Muscle of arm (tissue), 12 donors: ENCODE data around the gene NPBWR2. TPM values are rescaled to one million over a fixed set of nuclear protein-coding genes. Genes with fewer than 3 reads are reported as not detected.

Source experiments
- DNase-seq: peaks from one replicate; pipeline ENCODE4 v3.0.0-alpha.2; 2013
- polyA plus RNA-seq, 12 donors: library from polyadenylated mRNA; unstranded; fragments of 120-200 nt; gene quantifications; one replicate each; pipeline ENCODE4 v1.2.1, GENCODE V29; 2013; ENCODE audit not compliant: insufficient read length in 12 of 12

The NPBWR2 gene
- polyA plus RNA-seq, 12 donors: not detected

DNA sequence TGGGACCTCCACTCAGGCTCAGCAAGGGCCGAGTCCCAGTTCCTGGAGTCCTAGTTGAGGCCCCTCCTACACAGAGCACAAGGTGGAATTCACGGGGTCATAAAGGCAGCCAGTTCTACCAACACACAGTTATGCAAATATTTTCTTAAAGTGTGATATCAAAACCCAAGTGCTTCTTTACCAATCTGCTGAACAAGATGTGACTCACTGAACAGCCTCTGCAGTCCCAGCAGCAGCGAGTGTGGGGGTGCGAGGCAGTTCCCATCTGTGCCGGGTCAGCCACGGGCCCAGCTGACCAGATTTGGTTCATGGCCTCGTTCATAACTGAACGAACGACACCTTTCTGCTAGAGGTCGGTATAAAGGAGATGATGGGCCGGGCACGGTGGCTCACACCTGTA lies 48.8 kb downstream of the NPBWR2 start:
- no peak for DNase-seq

DNA sequence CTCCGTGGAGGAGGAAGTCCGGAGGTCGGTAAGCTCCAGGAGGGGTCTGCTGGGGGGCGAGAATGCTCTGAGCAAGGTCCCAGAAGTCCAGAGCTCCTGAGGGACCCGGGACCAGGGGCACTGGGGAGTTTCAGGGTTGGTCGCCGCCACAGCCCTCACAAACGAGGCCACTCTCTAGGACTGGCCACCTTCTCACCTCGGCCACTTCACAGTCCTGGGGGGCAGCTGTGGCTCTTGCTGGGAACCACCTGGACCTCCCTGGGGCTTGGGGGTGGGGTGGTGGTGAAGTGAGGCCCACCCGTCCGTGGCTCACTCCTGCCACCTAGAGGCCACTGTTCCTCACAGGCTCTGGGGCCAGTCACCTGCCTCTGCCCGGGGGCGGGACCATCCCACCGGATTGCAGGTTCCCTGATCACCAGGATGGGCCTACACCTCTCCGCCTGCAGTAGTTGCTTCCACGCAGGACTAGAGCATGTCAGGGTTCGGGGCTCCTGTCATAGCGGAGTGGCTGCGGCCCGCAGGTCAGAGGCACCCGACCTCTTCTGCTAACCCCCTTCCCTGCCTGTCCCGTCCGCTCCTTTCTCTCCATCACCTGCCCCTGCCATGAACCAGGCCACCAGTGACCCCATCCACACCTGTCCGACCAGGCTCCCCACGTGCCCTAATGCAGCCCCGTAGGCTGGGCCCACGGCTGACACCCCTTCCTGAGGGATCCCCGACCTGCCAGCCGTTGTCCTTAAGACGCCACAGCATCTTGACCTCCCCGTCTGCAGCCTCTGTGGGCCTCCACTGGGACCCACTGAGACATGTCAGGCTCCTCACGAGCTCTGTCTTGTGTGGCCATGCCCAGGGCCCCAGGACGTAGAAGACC lies 49.5 kb downstream of the NPBWR2 start:
- peak; percentile 56 for DNase-seq

DNA sequence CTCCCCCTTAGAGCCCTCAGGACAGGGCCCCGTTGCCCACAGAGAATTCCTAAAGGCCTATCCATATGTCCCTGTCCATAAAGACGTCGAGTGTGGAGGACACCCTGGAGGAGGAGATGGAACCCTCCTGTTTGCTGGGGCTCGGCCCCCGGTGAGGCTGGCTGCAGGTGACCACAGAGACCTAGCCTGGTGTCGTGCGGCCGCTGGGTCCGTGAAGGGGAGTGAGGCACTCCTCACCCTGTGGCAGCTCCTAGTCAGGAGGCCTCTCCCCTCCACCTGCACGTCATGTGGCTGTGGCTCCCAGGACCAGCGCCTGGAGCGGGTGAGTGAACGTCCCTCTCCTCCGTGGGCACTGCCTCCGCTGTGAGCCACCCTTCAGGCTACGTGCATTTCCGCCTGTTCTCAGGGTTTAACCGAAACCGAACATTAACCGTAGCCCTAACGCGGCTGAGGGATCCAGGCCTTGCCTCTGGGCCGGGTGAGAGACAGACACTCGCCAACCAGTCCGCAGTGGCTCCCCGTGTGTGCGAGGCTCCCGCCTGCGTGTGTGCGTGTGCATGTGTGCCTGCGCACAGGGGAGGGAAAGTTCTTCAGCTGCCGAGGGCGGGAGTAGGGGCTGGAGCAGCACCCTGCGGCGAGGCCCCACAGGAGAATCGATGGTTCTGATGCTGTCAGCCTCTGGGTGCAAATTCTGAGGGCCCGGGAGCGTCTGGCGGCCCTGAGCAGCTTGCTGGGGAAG lies 50.3 kb downstream of the NPBWR2 start:
- DNase-seq: no peak

DNA sequence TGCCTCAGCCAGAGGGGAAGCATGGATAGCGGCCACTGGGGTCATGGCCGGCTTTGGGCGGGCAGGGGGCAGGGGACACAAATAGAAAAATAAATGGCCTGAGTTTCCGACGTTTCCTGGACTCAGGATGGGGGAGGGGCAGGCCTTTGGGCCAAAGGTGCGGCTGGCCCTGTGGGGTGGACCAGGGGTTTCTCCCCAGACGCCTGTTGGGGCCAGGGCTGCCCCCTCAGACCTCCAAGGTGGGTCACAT lies 50.8 kb downstream of the NPBWR2 start:
- DNase-seq: no peak

DNA sequence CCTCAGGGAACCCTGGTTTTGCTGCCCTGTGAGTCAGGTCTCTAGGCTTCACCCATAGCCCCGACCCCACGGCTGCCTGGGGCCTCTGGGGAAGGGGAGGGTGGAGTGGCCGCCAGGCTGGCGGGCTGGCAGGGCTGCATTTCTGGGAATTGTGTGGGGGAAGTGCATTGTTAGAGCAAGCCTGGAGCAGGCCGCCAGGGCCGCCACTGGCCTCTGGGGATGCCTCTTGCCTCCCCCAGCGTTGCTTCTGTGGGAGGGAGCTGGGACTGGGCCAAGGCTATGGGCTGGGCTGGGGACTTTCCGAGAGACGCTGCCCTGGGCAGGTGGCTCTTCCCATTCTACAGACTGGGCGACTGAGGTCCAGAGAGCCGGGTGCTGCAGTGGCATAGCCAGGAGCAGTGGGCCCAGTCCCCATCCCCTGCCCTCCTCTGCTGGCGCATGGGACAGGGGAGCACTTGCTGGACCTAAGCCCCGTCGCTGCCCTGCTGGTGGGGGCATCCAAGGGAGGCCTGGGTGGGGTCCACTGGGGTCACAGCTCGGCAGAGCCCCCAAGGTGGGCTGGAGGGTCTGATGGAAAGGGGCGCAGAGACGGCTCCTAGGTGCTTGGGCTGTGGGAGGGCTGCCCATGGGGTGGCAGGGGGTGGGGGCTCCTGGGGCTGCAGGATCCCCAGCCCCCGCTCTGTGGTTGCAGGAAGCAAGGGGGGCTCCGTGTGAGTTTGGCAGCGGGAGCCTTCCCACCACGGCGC lies 51.3 kb downstream of the NPBWR2 start:
- no peak for DNase-seq

DNA sequence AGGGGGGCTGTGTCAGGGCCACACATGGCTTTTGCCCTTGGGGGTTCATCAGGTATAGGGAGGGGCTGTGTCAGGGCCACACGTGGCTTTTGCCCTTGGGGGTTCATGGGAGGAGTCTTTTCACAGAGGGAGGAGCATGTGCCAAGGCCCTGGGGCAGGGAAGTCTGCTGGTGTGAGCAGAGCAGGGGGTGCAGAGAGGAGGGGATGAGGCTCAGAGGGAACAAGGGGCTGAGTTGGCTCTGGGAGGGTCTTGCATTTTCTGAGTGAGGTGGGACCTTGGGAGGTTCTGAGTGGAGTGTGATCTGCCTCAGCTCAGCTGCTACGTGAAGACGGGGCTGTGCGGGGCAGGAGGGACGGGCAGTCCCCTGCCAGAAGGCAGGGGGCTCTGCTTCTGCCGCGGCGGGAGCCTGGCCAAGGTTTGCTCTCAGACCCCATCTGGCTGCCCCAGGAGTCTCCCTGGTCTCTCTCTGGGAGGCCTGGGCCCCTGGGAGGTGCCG lies 51.9 kb downstream of the NPBWR2 start:
- no peak for DNase-seq

DNA sequence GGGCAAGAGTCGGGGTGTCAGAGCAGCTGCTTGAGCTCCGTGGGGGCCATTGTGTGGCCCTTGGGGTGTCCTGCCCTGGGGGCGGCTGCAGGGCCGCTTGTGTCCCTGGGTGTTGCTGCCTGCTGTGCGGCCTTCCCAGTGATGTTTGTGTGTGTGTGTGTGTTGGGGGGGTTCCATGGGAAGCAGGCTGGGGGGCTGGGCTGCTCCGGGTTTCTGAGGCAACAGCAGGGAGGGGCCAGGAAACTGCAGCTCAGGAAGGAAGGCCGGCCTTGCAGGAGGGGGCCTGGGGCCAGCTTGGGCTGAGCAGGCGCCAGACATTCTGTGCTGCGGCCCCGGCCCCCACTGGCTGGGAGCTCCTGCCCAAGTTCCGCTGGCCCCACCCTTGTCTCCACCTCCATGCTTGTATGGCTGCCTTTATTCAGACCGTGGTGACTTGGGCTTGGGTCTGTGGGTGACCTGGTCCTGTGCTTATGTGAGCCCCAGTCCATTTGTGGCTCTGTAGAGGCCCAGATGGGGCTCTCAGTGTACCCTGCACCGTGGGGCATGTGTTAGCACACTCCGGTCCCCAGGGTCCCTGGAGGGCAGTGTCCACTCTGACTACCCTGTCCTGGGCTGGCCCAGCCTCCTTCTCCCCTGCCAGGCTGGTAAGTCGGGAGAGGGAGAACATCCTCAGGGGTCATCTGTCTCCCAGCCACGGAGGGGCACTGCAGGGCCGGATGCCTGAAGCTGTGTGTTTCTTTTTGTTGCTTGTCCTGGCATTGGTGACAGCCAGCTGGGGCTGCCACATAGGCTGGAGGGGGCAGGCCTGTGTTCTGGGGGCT lies 53.3 kb downstream of the NPBWR2 start:
- peak; percentile 50 for DNase-seq

Other genes starting within 250 kb of the NPBWR2 start
- gene ABHD16B, start 246.1 kb downstream of the NPBWR2 start, polyA plus RNA-seq: not detected
- gene TPD52L2, start 242.3 kb downstream of the NPBWR2 start, polyA plus RNA-seq: 10 to 100 TPM in 11 of 12 donors, not detected in 1; 69.3 to 87.5 (median 77.7) TPM
- 10 to 100 TPM in 11 of 12 donors, not detected in 1; 22.3 to 35.9 (median 29.6) TPM for gene DNAJC5, start 212.4 kb downstream of the NPBWR2 start, polyA plus RNA-seq
- 10 to 100 TPM in 11 of 12 donors, not detected in 1; 30.4 to 59.8 (median 44.2) TPM for gene UCKL1, start 151.1 kb downstream of the NPBWR2 start, polyA plus RNA-seq
- gene ZNF512B, start 137.6 kb downstream of the NPBWR2 start, polyA plus RNA-seq: 10 to 100 TPM in 11 of 12 donors, not detected in 1; 17.8 to 29.2 (median 22.5) TPM
- gene SAMD10, start 127.9 kb downstream of the NPBWR2 start, polyA plus RNA-seq: 1 to 10 TPM in 11 of 12 donors, not detected in 1; 1.8 to 9.9 (median 2.5) TPM
- 10 to 100 TPM in 11 of 12 donors, not detected in 1; 39.8 to 62.5 (median 50.7) TPM for gene PRPF6, start 126.4 kb downstream of the NPBWR2 start, polyA plus RNA-seq
- 1 to 10 TPM in 3 of 12 donors, under 1 TPM in 8, not detected in 1; 0.50 to 4.1 (median 0.78) TPM for gene C20orf204, start 71.4 kb downstream of the NPBWR2 start, polyA plus RNA-seq
- gene SOX18, start 57.9 kb downstream of the NPBWR2 start, polyA plus RNA-seq: 10 to 100 TPM in 4 of 12 donors, 1 to 10 TPM in 7, not detected in 1; 5.8 to 19.3 (median 7.9) TPM
- 10 to 100 TPM in 11 of 12 donors, not detected in 1; 35.5 to 59.2 (median 42.4) TPM for gene TCEA2, start 44.4 kb downstream of the NPBWR2 start, polyA plus RNA-seq
- 10 to 100 TPM in 2 of 12 donors, 1 to 10 TPM in 9, not detected in 1; 3.9 to 19.6 (median 5.0) TPM for gene RGS19, start 28.0 kb downstream of the NPBWR2 start, polyA plus RNA-seq
- gene OPRL1, start 27.5 kb downstream of the NPBWR2 start, polyA plus RNA-seq: 1 to 10 TPM in 5 of 12 donors, under 1 TPM in 5, not detected in 2; 0.82 to 1.5 (median 1.0) TPM
- under 1 TPM in 4 of 12 donors, not detected in 8; 0.16 to 0.44 (median 0.25) TPM for gene LKAAEAR1, start 23.2 kb downstream of the NPBWR2 start, polyA plus RNA-seq
- under 1 TPM in 10 of 12 donors, not detected in 2; 0.04 to 0.32 (median 0.11) TPM for gene MYT1, start 56.9 kb upstream of the NPBWR2 start, polyA plus RNA-seq
- 100 to 1,000 TPM in 1 of 12 donors, 10 to 100 TPM in 10, not detected in 1; 52.1 to 123 (median 80.1) TPM for gene PCMTD2, start 148.2 kb upstream of the NPBWR2 start, polyA plus RNA-seq